H1 (cell line): ENCODE measurements around the gene ZNF57.

Experiments
- GTF2F1 ChIP-seq: IDR thresholded peaks from 2 replicates; pipeline ENCODE4 v1.6.1; 2012; ENCODE audit warnings: low read depth, low read length, improper control_type of control experiment, borderline replicate concordance
- MAFK ChIP-seq: IDR thresholded peaks from 2 replicates; pipeline ENCODE4 v1.6.1; 2012; ENCODE audit warnings: low read depth, mild to moderate bottlenecking, improper control_type of control experiment, low read length
- POU5F1 ChIP-seq: IDR thresholded peaks from 2 replicates; pipeline ENCODE4 v1.6.1; 2011; ENCODE audit warnings: low read depth, mild to moderate bottlenecking, low read length, moderate library complexity
- RFX5 ChIP-seq: IDR thresholded peaks from 2 replicates; pipeline ENCODE4 v1.6.1; 2011; ENCODE audit warnings: low read depth, low read length, improper control_type of control experiment, borderline replicate concordance
- TF ChIP-seq, protein P1 (sequence below), 3 experiments: IDR thresholded peaks; 1 replicate in 2 of 3; 2 replicates in 1 of 3; pipeline versions ENCODE4 v1.5.1 to v1.6.1; 2011; ENCODE audit warnings: low read length in 3 of 3, mild to moderate bottlenecking in 3 of 3, inconsistent platforms in 2 of 3, low read depth in 1 of 3, moderate library complexity in 1 of 3; ENCODE audit not compliant: insufficient read depth in 1 of 3; ENCODE audit errors: control extremely low read depth in 1 of 3

DNA sequence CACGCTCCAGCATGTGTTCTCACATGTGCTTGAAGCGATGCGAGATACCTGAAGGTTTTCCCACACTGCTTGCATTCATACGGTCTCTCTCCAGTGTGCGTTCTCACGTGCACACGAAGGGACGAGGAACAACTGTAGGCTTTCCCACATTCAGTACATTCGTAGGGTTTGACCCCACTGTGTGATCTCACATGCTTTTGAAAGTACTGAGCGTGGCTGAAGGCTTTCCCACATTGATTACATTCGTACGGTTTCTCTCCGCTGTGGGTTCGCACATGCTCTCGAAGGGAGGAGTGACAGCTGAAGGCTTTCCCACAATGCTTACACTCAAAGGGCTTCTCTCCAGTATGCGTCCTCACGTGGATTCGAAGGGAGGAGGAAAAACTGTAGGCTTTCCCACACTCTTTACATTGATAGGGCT, 32.8 kb downstream of the ZNF57 start:
- TF ChIP-seq GTF2F1 = no peak
- no peak for TF ChIP-seq POU5F1
- no peak for TF ChIP-seq MAFK
- no peak for TF ChIP-seq RFX5
- TF ChIP-seq, protein P1, sequence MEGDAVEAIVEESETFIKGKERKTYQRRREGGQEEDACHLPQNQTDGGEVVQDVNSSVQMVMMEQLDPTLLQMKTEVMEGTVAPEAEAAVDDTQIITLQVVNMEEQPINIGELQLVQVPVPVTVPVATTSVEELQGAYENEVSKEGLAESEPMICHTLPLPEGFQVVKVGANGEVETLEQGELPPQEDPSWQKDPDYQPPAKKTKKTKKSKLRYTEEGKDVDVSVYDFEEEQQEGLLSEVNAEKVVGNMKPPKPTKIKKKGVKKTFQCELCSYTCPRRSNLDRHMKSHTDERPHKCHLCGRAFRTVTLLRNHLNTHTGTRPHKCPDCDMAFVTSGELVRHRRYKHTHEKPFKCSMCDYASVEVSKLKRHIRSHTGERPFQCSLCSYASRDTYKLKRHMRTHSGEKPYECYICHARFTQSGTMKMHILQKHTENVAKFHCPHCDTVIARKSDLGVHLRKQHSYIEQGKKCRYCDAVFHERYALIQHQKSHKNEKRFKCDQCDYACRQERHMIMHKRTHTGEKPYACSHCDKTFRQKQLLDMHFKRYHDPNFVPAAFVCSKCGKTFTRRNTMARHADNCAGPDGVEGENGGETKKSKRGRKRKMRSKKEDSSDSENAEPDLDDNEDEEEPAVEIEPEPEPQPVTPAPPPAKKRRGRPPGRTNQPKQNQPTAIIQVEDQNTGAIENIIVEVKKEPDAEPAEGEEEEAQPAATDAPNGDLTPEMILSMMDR (IDR thresholded peaks at IDR 0.05; ENCODE audit: control extremely low read depth in 1 of 3, insufficient read depth in 1 of 3, low read depth in 1 of 3, low read length in 3 of 3) = no peak
